Measurements from ENCODE around the gene ANP32B.

DNA sequence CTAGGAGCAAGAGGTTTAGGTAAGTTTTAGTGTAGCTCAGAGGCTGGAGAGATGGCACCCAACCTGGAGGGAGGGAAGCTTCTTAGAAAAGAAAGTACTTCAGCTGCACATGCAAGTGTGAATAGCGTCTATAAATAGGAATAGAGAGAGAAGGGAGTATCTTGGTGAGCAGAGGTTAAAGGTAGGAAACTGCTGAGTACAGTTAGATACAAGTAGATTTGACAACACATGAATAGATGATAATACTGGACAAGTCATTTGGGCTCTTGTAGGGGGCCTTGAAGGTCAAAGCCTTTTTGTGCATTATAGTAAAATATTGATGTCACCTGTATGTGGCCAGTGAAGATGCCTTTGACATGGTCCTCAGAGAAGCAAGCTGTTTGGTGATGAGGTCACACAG, 34.2 kb downstream of the ANP32B start:
- TF ChIP-seq, protein P1, sequence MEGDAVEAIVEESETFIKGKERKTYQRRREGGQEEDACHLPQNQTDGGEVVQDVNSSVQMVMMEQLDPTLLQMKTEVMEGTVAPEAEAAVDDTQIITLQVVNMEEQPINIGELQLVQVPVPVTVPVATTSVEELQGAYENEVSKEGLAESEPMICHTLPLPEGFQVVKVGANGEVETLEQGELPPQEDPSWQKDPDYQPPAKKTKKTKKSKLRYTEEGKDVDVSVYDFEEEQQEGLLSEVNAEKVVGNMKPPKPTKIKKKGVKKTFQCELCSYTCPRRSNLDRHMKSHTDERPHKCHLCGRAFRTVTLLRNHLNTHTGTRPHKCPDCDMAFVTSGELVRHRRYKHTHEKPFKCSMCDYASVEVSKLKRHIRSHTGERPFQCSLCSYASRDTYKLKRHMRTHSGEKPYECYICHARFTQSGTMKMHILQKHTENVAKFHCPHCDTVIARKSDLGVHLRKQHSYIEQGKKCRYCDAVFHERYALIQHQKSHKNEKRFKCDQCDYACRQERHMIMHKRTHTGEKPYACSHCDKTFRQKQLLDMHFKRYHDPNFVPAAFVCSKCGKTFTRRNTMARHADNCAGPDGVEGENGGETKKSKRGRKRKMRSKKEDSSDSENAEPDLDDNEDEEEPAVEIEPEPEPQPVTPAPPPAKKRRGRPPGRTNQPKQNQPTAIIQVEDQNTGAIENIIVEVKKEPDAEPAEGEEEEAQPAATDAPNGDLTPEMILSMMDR (IDR thresholded peaks at IDR 0.05) = no peak
- no peak for TF ChIP-seq POLR2A (IDR thresholded peaks at IDR 0.05)

All from heart left ventricle (tissue), 13 donors.